VCaP (cell line): ENCODE measurements around the gene PTPRN2.

ENCODE experiments used
- H3K27ac ChIP-seq: fragments of 450-650 bp; 2 replicates; pipeline ENCODE4 v1.5.1; 2017
- CTCF ChIP-seq: fragments of 450-650 bp; conservative IDR thresholded peaks from 2 replicates; pipeline ENCODE4 v1.5.1; 2017; ENCODE audit warnings: mild to moderate bottlenecking, moderate library complexity

PTPRN2 gene

GRCh38 chr7:157529768-157530560, 1057.7 kb downstream of the PTPRN2 start:
- no peak for TF ChIP-seq CTCF

GRCh38 chr7:157528785-157529341, 1058.8 kb downstream of the PTPRN2 start:
- no peak overlapping the region for H3K27ac ChIP-seq
- no peak for TF ChIP-seq CTCF

More at GRCh38 chr7:157529768-157530560, 1057.7 kb downstream of the PTPRN2 start:
- no peak overlapping the region for H3K27ac ChIP-seq

GRCh38 chr7:157527686-157528085, 1059.9 kb downstream of the PTPRN2 start:
- no peak for TF ChIP-seq CTCF
- no peak overlapping the region for H3K27ac ChIP-seq

GRCh38 chr7:157526913-157527634, 1060.5 kb downstream of the PTPRN2 start:
- H3K27ac ChIP-seq = no peak overlapping the region
- no peak for TF ChIP-seq CTCF

- no peak overlapping the region for H3K27ac ChIP-seq
- TF ChIP-seq CTCF = no peak
Observed at GRCh38 chr7:157526005-157526912, 1061.4 kb downstream of the PTPRN2 start.

GRCh38 chr7:157525491-157525915, 1062.1 kb downstream of the PTPRN2 start:
- no peak overlapping the region for H3K27ac ChIP-seq
- no peak for TF ChIP-seq CTCF
